ENCODE data around the gene OR4D2. TPM values are rescaled to one million over a fixed set of nuclear protein-coding genes. Genes with fewer than 3 reads are reported as not detected.
"Not testable (repeated sequence)": the region's sequence is repeated elsewhere in the genome, so short reads cannot be mapped to it uniquely, and the experiment has no call there.

The OR4D2 gene
- total RNA-seq, 1 experiment from 2014 or later = not detected

- H3K36me3 Mint-ChIP-seq (ENCODE audit: insufficient read depth, unreplicated experiment) = no peaks in the 10 kb centered on the region
- H3K4me1 Mint-ChIP-seq (ENCODE audit: low read depth, unreplicated experiment) = no peaks in the 10 kb centered on the region
- no peak overlapping the region for H3K27ac Mint-ChIP-seq (ENCODE audit: unreplicated experiment)
- H3K4me1 ChIP-seq = no peaks in the 10 kb centered on the region
- CTCF ChIA-PET = interaction anchor here (1.0 kb wide), 1 partner anchor 121 kb away, joined by 3 read pairs; no protein-coding TSS in a partner anchor
- no peaks in the 10 kb centered on the region for H3K27me3 ChIP-seq (replicated peaks; ENCODE audit: control insufficient read depth, insufficient read depth, low read length)
- intact Hi-C loops (cut with micrococcal nuclease; ENCODE audit: unreplicated experiment) = no loop called here
- no peaks in the 10 kb centered on the region for H3K9me3 ChIP-seq
- H3K4me3 ChIP-seq (ENCODE audit: low read depth, low read length) = no peak overlapping the region
- H3K27me3 Mint-ChIP-seq (ENCODE audit: insufficient read depth, unreplicated experiment) = peaks cover 21% of the 10 kb centered on the region
- H3K4me3 Mint-ChIP-seq (ENCODE audit: unreplicated experiment) = no peak overlapping the region
- no peaks in the 10 kb centered on the region for H3K36me3 ChIP-seq (ENCODE audit: control insufficient read depth, insufficient read depth, low read length)
- POLR2A ChIA-PET = interaction anchor here (1.0 kb wide), 1 partner anchor 37 kb away, joined by 5 read pairs; no protein-coding TSS in a partner anchor
- no peak for TF ChIP-seq CTCF (IDR thresholded peaks at IDR 0.05; ENCODE audit: insufficient read depth in 1 of 2, low read depth in 1 of 2, low read length in 1 of 2, severe bottlenecking in 1 of 2, unreplicated experiment in 1 of 2)
- no TSS peak for BruUV-seq (replicated peaks)
- DNase-seq = peak; percentile 63 to 75
- H3K9me3 Mint-ChIP-seq (ENCODE audit: unreplicated experiment) = no peaks in the 10 kb centered on the region
These were observed 46.5 kb upstream of the OR4D2 start for GRCh38 chr17:58120195-58120822.

DNA sequence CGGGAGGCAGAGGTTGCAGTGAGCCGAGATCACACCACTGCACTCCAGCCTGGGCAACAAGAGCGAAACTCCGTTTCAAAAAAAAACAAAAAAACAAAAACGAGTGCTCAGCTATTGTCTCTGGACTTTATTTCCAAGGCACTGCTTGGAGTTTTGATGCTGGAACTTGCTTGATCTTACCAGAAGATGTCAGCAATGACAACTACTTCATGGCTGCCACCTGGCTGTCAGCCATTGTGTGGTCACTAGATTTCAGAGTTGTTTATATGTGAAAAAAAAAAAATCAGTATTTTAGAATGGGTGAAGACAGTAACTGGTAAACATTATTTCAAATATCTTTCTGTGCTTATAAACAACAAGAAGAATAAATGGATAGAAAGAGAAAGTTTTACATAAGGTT is 44.9 kb upstream of the OR4D2 start:
- H3K9me3 ChIP-seq = no peaks in the 10 kb centered on the region
- POLR2A ChIA-PET = no interaction called here

DNA sequence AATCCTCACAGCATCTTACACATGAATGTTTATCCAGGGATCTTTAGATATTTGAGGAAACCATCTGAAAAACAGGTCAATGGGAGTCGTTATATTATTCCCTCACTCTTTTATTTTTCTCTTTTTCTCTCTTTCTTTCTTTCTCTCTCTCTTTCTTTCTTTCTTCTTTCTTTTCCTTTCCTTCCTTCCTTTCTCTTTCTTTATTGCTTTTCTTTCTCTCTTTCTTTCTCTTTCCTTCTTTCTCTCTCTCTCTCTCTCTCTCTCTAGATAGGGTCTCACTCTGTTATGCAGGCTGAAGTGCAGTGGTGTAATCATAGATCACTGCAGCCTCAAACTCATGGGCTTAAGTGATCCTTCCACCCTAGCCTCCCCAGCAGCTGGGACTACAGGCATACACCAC is 38.9 kb upstream of the OR4D2 start:
- H3K4me3 ChIP-seq (ENCODE audit: low read depth, low read length) = no peak overlapping the region
- Mint-ChIP-seq H3K9me3 (ENCODE audit: unreplicated experiment) (no peaks in the 10 kb centered on the region), H3K4me3 (ENCODE audit: unreplicated experiment) (no peak overlapping the region), H3K27ac (ENCODE audit: unreplicated experiment) (no peak overlapping the region), H3K4me1 (ENCODE audit: low read depth, unreplicated experiment) (no peaks in the 10 kb centered on the region), H3K36me3 (ENCODE audit: insufficient read depth, unreplicated experiment) (no peaks in the 10 kb centered on the region), H3K27me3 (ENCODE audit: insufficient read depth, unreplicated experiment) (peaks cover 17% of the 10 kb centered on the region)
- H3K27me3 ChIP-seq (replicated peaks; ENCODE audit: control insufficient read depth, insufficient read depth, low read length) = no peaks in the 10 kb centered on the region
- H3K9me3 ChIP-seq = no peaks in the 10 kb centered on the region
- no peak for DNase-seq
- intact Hi-C loops (cut with micrococcal nuclease; ENCODE audit: unreplicated experiment) = no loop called here
- BruUV-seq (replicated peaks) = no TSS peak
- ChIA-PET POLR2A (no interaction called here), CTCF (no interaction called here)
- no peak for TF ChIP-seq CTCF (IDR thresholded peaks at IDR 0.05; ENCODE audit: insufficient read depth in 1 of 2, low read depth in 1 of 2, low read length in 1 of 2, severe bottlenecking in 1 of 2, unreplicated experiment in 1 of 2)
- H3K36me3 ChIP-seq (ENCODE audit: control insufficient read depth, insufficient read depth, low read length) = no peaks in the 10 kb centered on the region
- no peaks in the 10 kb centered on the region for H3K4me1 ChIP-seq

More for the DNA sequence above, 44.9 kb upstream of the OR4D2 start:
- Histone ChIP-seq H3K4me1 (no peaks in the 10 kb centered on the region), H3K27me3 (replicated peaks; ENCODE audit: control insufficient read depth, insufficient read depth, low read length) (no peaks in the 10 kb centered on the region), H3K4me3 (ENCODE audit: low read depth, low read length) (no peak overlapping the region), H3K36me3 (ENCODE audit: control insufficient read depth, insufficient read depth, low read length) (no peaks in the 10 kb centered on the region)
- H3K27ac Mint-ChIP-seq (ENCODE audit: unreplicated experiment) = no peak overlapping the region
- peaks cover 17% of the 10 kb centered on the region for H3K27me3 Mint-ChIP-seq (ENCODE audit: insufficient read depth, unreplicated experiment)
- no peaks in the 10 kb centered on the region for H3K4me1 Mint-ChIP-seq (ENCODE audit: low read depth, unreplicated experiment)
- no peak overlapping the region for H3K4me3 Mint-ChIP-seq (ENCODE audit: unreplicated experiment)
- H3K36me3 Mint-ChIP-seq (ENCODE audit: insufficient read depth, unreplicated experiment) = no peaks in the 10 kb centered on the region
- no TSS peak for BruUV-seq (replicated peaks)
- CTCF ChIA-PET = interaction anchor here (0.5 to 0.7 kb wide), 5 partner anchors 49 to 1033 kb away, joined by 3 to 7 read pairs (median 3); no protein-coding TSS in a partner anchor
- peak; percentile 46 to 56 for DNase-seq
- TF ChIP-seq CTCF (IDR thresholded peaks at IDR 0.05; ENCODE audit: insufficient read depth in 1 of 2, low read depth in 1 of 2, low read length in 1 of 2, severe bottlenecking in 1 of 2, unreplicated experiment in 1 of 2) = peak; percentile 53 to 75
- intact Hi-C loops (cut with micrococcal nuclease; ENCODE audit: unreplicated experiment) = loop anchor here (1.0 kb wide), 4 partner anchors 14 to 325 kb away; no protein-coding TSS in a partner anchor
- H3K9me3 Mint-ChIP-seq (ENCODE audit: unreplicated experiment) = no peaks in the 10 kb centered on the region

DNA sequence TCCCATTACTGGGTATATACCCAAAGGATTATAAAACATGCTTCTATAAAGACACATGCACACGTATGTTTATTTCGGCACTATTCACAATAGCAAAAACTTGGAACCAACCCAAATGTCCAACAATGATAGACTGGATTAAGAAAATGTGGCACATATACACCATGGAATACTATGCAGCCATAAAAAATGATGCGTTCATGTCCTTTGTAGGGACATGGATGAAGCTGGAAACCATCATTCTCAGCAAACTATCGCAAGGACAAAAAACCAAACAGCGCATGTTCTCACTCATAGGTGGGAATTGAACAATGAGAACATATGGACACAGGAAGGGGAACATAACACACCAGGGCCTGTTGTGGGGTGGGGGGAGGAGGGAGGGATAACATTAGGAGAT is 34.1 kb upstream of the OR4D2 start:
- POLR2A ChIA-PET; BruUV-seq (replicated peaks): not testable (repeated sequence)
- H3K27me3 Mint-ChIP-seq (ENCODE audit: insufficient read depth, unreplicated experiment) = peaks cover 32% of the 10 kb centered on the region

More for the DNA sequence above, 34.1 kb upstream of the OR4D2 start:
- H3K36me3 Mint-ChIP-seq (ENCODE audit: insufficient read depth, unreplicated experiment); H3K36me3 ChIP-seq (ENCODE audit: control insufficient read depth, insufficient read depth, low read length); H3K9me3 Mint-ChIP-seq (ENCODE audit: unreplicated experiment); CTCF ChIA-PET; H3K4me1 ChIP-seq; DNase-seq; intact Hi-C loops (cut with micrococcal nuclease; ENCODE audit: unreplicated experiment); H3K9me3 ChIP-seq; H3K4me1 Mint-ChIP-seq (ENCODE audit: low read depth, unreplicated experiment); H3K4me3 Mint-ChIP-seq (ENCODE audit: unreplicated experiment); H3K27me3 ChIP-seq (replicated peaks; ENCODE audit: control insufficient read depth, insufficient read depth, low read length); H3K4me3 ChIP-seq (ENCODE audit: low read depth, low read length); H3K27ac Mint-ChIP-seq (ENCODE audit: unreplicated experiment): not testable (repeated sequence)

Measured in Caco-2 (cell line).